Erythroblast (primary cell): ENCODE measurements around the gene CD300LB.

Experiments used
- GATA1 ChIP-seq: IDR thresholded peaks from 2 replicates; pipeline ENCODE4 v1.6.1; 2011; ENCODE audit warnings: low read depth, mild to moderate bottlenecking, control low read depth, low read length, moderate library complexity
- POLR2A ChIP-seq: IDR thresholded peaks from 2 replicates; pipeline ENCODE4 v1.6.1; 2011; ENCODE audit warnings: mild to moderate bottlenecking, low read length

DNA sequence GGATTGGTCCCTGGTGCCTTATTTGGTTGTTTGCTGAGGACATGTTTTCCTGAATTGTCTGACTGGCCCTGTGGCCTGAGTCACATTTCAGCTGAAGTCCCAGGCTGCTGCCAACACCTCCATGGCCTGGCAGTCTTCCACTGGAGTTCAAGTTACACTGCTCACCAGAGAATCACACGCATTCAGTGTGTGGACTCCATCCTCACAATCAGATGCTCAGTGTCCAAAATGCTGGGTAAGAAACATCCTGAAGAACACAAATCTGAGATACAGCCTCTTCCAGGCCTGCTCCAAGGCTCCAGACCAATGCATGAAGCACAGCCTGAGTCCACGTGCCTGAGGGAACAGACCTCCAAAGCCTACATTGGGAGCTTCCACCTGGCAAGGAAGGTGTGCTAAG, 19.2 kb downstream of the CD300LB start:
- TF ChIP-seq POLR2A (no peak), GATA1 (no peak)
